GM12878 (cell line): ENCODE data around the gene RMC1. TPM values are rescaled to one million over a fixed set of nuclear protein-coding genes. Genes with fewer than 3 reads are reported as not detected.
A peak's percentile ranks its signal among the peaks of the same experiment; 100 is the strongest.

Experiments
- ATAC-seq: fragments of 200-7000 bp; cut with Tn5 transposase; 3 replicates; pipeline ENCODE4 v1.9.1; 2020; ENCODE audit warnings: mild to moderate bottlenecking, moderate library complexity
- BruUV-seq: library from RNA; stranded (reverse); fragments of 400-500 nt; replicated peaks from 2 replicates; lab custom pipeline; 2021; lab: Mats Ljungman, UMichigan
- CTCF ChIA-PET: fragments of 300-600 bp; sonication (Branson Sonifier 250); formaldehyde crosslinking; extraction: SDS; loops from one replicate; lab custom pipeline; 2021; ENCODE audit warnings: inconsistent platforms; lab: Yijun Ruan, JAX
- POLR2A ChIA-PET: fragments of 350-600 bp; formaldehyde crosslinking; extraction: SDS; loops from one replicate; lab custom pipeline; 2021; ENCODE audit warnings: inconsistent platforms; lab: Charles Lee
- RAD21 ChIA-PET: fragments of 300-600 bp; sonication (Branson Sonifier 250); formaldehyde crosslinking; loops from one replicate; lab custom pipeline; 2023; ENCODE audit warnings: antibody characterized with exemption; ENCODE audit not compliant: unreplicated experiment; lab: Charles Lee
- SMC1A ChIA-PET: fragments of 300-600 bp; sonication (Branson Sonifier 250); formaldehyde crosslinking; loops from one replicate; lab custom pipeline; 2023; ENCODE audit not compliant: unreplicated experiment, uncharacterized antibody; lab: Charles Lee
- DNase-seq: peaks from one replicate; pipeline ENCODE4 v3.0.0-alpha.2; 2011; ENCODE audit warnings: low read depth, low spot score
- FAIRE-seq: peaks from 3 replicates; lab custom pipeline; 2011; peaks lifted over from hg19 to GRCh38; lab: Jason Lieb, UNC
- H2AFZ ChIP-seq: 2 replicates; pipeline ENCODE4 v1.6.0; 2011; ENCODE audit warnings: low read depth, low read length, control low read depth; ENCODE audit not compliant: control insufficient read depth
- H3K27ac ChIP-seq: 2 replicates; pipeline ENCODE4 v1.5.1; 2011; ENCODE audit warnings: control low read depth; ENCODE audit not compliant: control insufficient read depth, insufficient read depth
- H3K27me3 ChIP-seq, 2 experiments: replicated peaks in 1 of 2; 2 replicates each; pipeline versions ENCODE4 v1.6.0 to v1.6.1; 2011; ENCODE audit warnings: low read length in 1 of 2; ENCODE audit not compliant: control insufficient read depth in 2 of 2, insufficient read depth in 2 of 2
- H3K36me3 ChIP-seq, 2 experiments: 2 replicates each; pipeline ENCODE4 v1.5.1; 2011; ENCODE audit warnings: low read length in 1 of 2; ENCODE audit not compliant: control insufficient read depth in 2 of 2, insufficient read depth in 2 of 2
- H3K4me1 ChIP-seq: 2 replicates; pipeline ENCODE4 v1.6.1; 2011; ENCODE audit warnings: mild to moderate bottlenecking, low read length, moderate library complexity, mixed read lengths; ENCODE audit not compliant: control insufficient read depth, insufficient read depth
- H3K4me2 ChIP-seq: 2 replicates; pipeline ENCODE4 v1.6.0; 2011; ENCODE audit warnings: control low read depth; ENCODE audit not compliant: control insufficient read depth, insufficient read depth
- H3K4me3 ChIP-seq: fragments of 200-600 bp; sonication (generic); 2 replicates; pipeline ENCODE4 v1.5.1; 2016
- H3K79me2 ChIP-seq: 2 replicates; pipeline ENCODE4 v1.6.0; 2011; ENCODE audit warnings: low read length; ENCODE audit not compliant: control insufficient read depth, insufficient read depth
- H3K9ac ChIP-seq: 2 replicates; pipeline ENCODE4 v1.8.0; 2011; ENCODE audit warnings: low read length, control low read depth, mixed read lengths; ENCODE audit not compliant: control insufficient read depth, insufficient read depth
- H3K9me3 ChIP-seq: replicated peaks from 3 replicates; pipeline ENCODE4 v1.5.1; 2011; ENCODE audit warnings: mild to moderate bottlenecking, low read length; ENCODE audit not compliant: control insufficient read depth, insufficient read depth
- H4K20me1 ChIP-seq: 2 replicates; pipeline ENCODE4 v1.6.0; 2011; ENCODE audit not compliant: control insufficient read depth, insufficient read depth
- CREB1 ChIP-seq: IDR thresholded peaks from 2 replicates; pipeline ENCODE4 v1.6.1; 2012; ENCODE audit warnings: low read depth, mild to moderate bottlenecking, inconsistent platforms
- ETV6 ChIP-seq, 2 experiments: fragments of 450-650 bp in 1 of 2; IDR thresholded peaks in 1 of 2; conservative IDR thresholded peaks in 1 of 2; 2 replicates each; pipeline ENCODE4 v1.6.1; 2014; ENCODE audit warnings: antibody characterized with exemption in 1 of 2, borderline replicate concordance in 1 of 2, low read depth in 1 of 2, mild to moderate bottlenecking in 1 of 2, moderate library complexity in 1 of 2
- FOS ChIP-seq: IDR thresholded peaks from 3 replicates; pipeline ENCODE4 v1.6.1; 2011; ENCODE audit warnings: borderline replicate concordance; ENCODE audit not compliant: insufficient read length; ENCODE audit errors: extremely low read depth
- JUNB ChIP-seq: IDR thresholded peaks from 2 replicates; pipeline ENCODE4 v1.6.1; 2016; ENCODE audit warnings: antibody characterized with exemption, mild to moderate bottlenecking
- MYB ChIP-seq: fragments of 150-350 bp; IDR thresholded peaks from 2 replicates; pipeline ENCODE4 v1.6.1; 2014; ENCODE audit warnings: mild to moderate bottlenecking, low read depth, low read length, borderline replicate concordance
- WGBS: methylation state at CpG from one replicate; pipeline ENCODE4 v1.1.6; 2016; ENCODE audit warnings: low lambda C conversion rate; ENCODE audit not compliant: insufficient replicate concordance, insufficient coverage; ENCODE audit errors: missing lambda C conversion rate; 5-methylcytosine and 5-hydroxymethylcytosine counted together
- in situ Hi-C: fragments of 300-500 bp; cut with MboI; formaldehyde crosslinking; loops from 9 replicates; pipeline ENCODE4 v1.14.3; 2018; ENCODE audit warnings: mixed read lengths
- intact Hi-C: fragments of 100-400 bp; cut with micrococcal nuclease; formaldehyde crosslinking; loops from one replicate; pipeline ENCODE4 v1.14.2; 2022; ENCODE audit not compliant: unreplicated experiment
- polyA plus RNA-seq, 11 experiments: library from polyadenylated mRNA; depleted of rRNA in 4 of 11; unstranded in 6 of 11; stranded (reverse) in 5 of 11; fragments of >200 nt; fragmentation: Nextera tagmentation in 4 of 11; fragmentation: Illumina TruSeq in 1 of 11; extraction: Ambion mirVana in 4 of 11; extraction: Trizol in 1 of 11; gene quantifications; 1 replicate in 1 of 11; 2 replicates in 10 of 11; pipeline versions ENCODE4 v1.2.1 to v1.2.3, GENCODE V29; 2011 to 2016; ENCODE audit warnings: inconsistent platforms in 2 of 11, missing spikeins in 2 of 11, low read depth in 1 of 11
- total RNA-seq, 4 experiments: library from RNA; depleted of rRNA in 3 of 4; stranded (reverse); fragments of >200 nt in 3 of 4; fragmentation: Illumina TruSeq in 1 of 4; extraction: Trizol in 1 of 4; gene quantifications; 2 replicates each; pipeline versions ENCODE4 v1.2.1 to v1.2.3, GENCODE V29; 2013 to 2021

RMC1 gene
- total and polyA plus RNA-seq, 10 of the 15 experiments (the other 5 are each of a cell fraction or from before 2014, with no cell fraction given) = 8.4 to 57.6 (median 42.5) TPM

DNA sequence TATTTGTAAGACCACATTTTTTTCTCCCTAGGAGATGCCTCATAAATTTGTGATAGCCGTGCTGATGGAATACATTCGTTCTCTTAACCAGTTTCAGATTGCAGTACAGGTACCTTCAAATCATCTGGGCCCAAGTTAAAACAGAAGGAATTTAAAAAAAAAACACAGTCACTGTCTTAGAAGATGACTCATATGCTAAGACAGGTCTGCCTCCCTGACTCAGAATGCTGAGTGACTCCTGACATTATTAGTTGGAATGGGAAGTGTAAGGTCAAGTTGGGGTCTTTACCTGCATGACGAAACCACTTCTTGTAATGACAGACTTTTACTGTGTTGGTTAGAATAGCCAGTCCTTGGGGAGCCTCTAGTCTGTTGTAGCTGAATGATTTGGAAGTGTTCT, 26.3 kb downstream of the RMC1 start:
- Histone ChIP-seq H3K9ac (no peak overlapping the region), H2AFZ (no peak overlapping the region)
- FAIRE-seq = no peak
- intact Hi-C loops = no loop called here
- TF ChIP-seq CREB1 (peak; percentile 45; the same call in 1 of the 2 replicates), FOS (no peak), ETV6 (conservative IDR thresholded peaks at IDR 0.05 in 1 of 2, IDR thresholded peaks at IDR 0.05 in 1 of 2; ENCODE audit: borderline replicate concordance in 1 of 2, low read depth in 1 of 2) (0 out of 4 replicates have a peak, but pooled peaks of 1 of the 2 experiments have one; percentile 33), JUNB (peak; percentile 46; the same call in 1 of the 2 replicates)
- TF ChIP-seq, all 136 proteins: peak for 3
- POLR2A ChIA-PET = no interaction called here
- Histone ChIP-seq H3K4me1 (no peaks in the 10 kb centered on the region), H4K20me1 (no peaks in the 10 kb centered on the region), H3K36me3 (peaks cover 34 to 56% of the 10 kb centered on the region in 2 experiments), H3K9me3 (no peaks in the 10 kb centered on the region), H3K4me3 (no peak overlapping the region), H3K4me2 (no peak overlapping the region), H3K79me2 (no peaks in the 10 kb centered on the region), H3K27ac (no peak overlapping the region), H3K27me3 (no peaks in the 10 kb centered on the region)
- 6% methylated on average over 3 of the region's 3 CpGs for WGBS
- TSS peak; percentile 6 for BruUV-seq
- ATAC-seq = peak; percentile 23
- SMC1A ChIA-PET = interaction anchor here (1.5 kb wide), 1 partner anchor 13 kb away, joined by 3 read pairs; no protein-coding TSS in a partner anchor
- CTCF ChIA-PET = no interaction called here
- in situ Hi-C loops = no loop called here
- no peak for DNase-seq
- RAD21 ChIA-PET = no interaction called here

DNA sequence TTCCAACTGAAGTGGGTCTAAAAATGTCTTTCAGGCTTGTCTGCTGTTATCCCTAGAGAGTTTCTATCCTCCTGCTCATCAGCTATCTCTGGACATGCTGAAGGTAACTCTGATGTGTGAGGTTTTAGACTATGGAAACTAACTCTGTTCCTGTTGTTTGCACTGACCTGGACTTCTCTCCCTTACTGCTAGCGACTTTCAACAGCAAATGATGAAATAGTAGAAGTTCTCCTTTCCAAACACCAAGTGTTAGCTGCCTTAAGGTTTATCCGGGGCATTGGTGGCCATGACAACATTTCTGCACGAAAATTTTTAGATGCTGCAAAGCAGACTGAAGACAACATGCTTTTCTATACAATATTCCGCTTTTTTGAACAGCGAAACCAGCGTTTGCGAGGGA, 26.9 kb downstream of the RMC1 start:
- no peak for FAIRE-seq
- H3K4me2 ChIP-seq = no peak overlapping the region
- ChIA-PET CTCF (no interaction called here), POLR2A (no interaction called here), RAD21 (interaction anchor here (0.6 kb wide), 1 partner anchor 99 kb away, joined by 3 read pairs; no protein-coding TSS in a partner anchor), SMC1A (interaction anchor here (1.5 kb wide), 1 partner anchor 13 kb away, joined by 3 read pairs; no protein-coding TSS in a partner anchor)
- no peak overlapping the region for H3K4me3 ChIP-seq
- no peaks in the 10 kb centered on the region for H3K9me3 ChIP-seq
- in situ Hi-C loops (no loop called here), intact Hi-C loops (no loop called here)
- no peak overlapping the region for H2AFZ ChIP-seq
- H3K4me1 ChIP-seq = no peaks in the 10 kb centered on the region
- no peak overlapping the region for H3K27ac ChIP-seq
- peaks cover 37 to 60% of the 10 kb centered on the region in 2 experiments for H3K36me3 ChIP-seq
- H3K9ac ChIP-seq = no peak overlapping the region
- no peaks in the 10 kb centered on the region for H3K27me3 ChIP-seq
- 92% methylated on average over 7 of the region's 7 CpGs for WGBS
- H3K79me2 ChIP-seq = no peaks in the 10 kb centered on the region
- BruUV-seq = no TSS peak
- ATAC-seq = no peak
- no peaks in the 10 kb centered on the region for H4K20me1 ChIP-seq
- DNase-seq = no peak
- TF ChIP-seq MYB = no peak
